HK-2 (cell line): ENCODE measurements around the gene SLC38A3.
A peak's percentile ranks its signal among the peaks of the same experiment; 100 is the strongest.
"Not testable (repeated sequence)": the region's sequence is repeated elsewhere in the genome, so short reads cannot be mapped to it uniquely, and the experiment has no call there.

Experiments
- DNase-seq: peaks from one replicate; pipeline ENCODE4 v3.0.0-alpha.2; 2018; ENCODE audit not compliant: unreplicated experiment

Gene SLC38A3

GRCh38 chr3:50249457-50249856, 44.4 kb downstream of the SLC38A3 start:
- no peak for DNase-seq

GRCh38 chr3:50250514-50250913, 45.4 kb downstream of the SLC38A3 start:
- no peak for DNase-seq

- no peak for DNase-seq
Measured at GRCh38 chr3:50251220-50251619, 46.1 kb downstream of the SLC38A3 start.

GRCh38 chr3:50254577-50255250, 49.6 kb downstream of the SLC38A3 start:
- no peak for DNase-seq

- DNase-seq, result no peak
Measured at GRCh38 chr3:50255251-50255615, 50.2 kb downstream of the SLC38A3 start.

- no peak for DNase-seq
Measured at GRCh38 chr3:50256978-50257890, 52.2 kb downstream of the SLC38A3 start.

- no peak for DNase-seq
Measured at GRCh38 chr3:50258029-50258680, 53.1 kb downstream of the SLC38A3 start.

- DNase-seq, result no peak
Measured at GRCh38 chr3:50258979-50259378, 53.9 kb downstream of the SLC38A3 start.

- DNase-seq, result no peak
Measured at GRCh38 chr3:50259432-50260026, 54.5 kb downstream of the SLC38A3 start.

GRCh38 chr3:50260027-50260941, 55.2 kb downstream of the SLC38A3 start:
- peak; percentile 93 for DNase-seq

GRCh38 chr3:50260942-50261441, 55.9 kb downstream of the SLC38A3 start:
- no peak for DNase-seq

- no peak for DNase-seq
Measured at GRCh38 chr3:50261505-50261904, 56.4 kb downstream of the SLC38A3 start.

GRCh38 chr3:50262200-50262599, 57.1 kb downstream of the SLC38A3 start:
- not testable (repeated sequence) for DNase-seq

GRCh38 chr3:50262778-50263177, 57.7 kb downstream of the SLC38A3 start:
- DNase-seq, result no peak

- DNase-seq, result no peak
Measured at GRCh38 chr3:50263478-50264382, 58.7 kb downstream of the SLC38A3 start.

- peak; percentile 91 for DNase-seq
Measured at GRCh38 chr3:50264383-50264963, 59.4 kb downstream of the SLC38A3 start.

- peak; percentile 75 for DNase-seq
Measured at GRCh38 chr3:50264964-50265485, 60.0 kb downstream of the SLC38A3 start.

- no peak for DNase-seq
Measured at GRCh38 chr3:50265571-50265970, 60.5 kb downstream of the SLC38A3 start.

- DNase-seq, result no peak
Measured at GRCh38 chr3:50266017-50266416, 60.9 kb downstream of the SLC38A3 start.
